Heart left ventricle (tissue), 13 donors: ENCODE data around the gene ALK.

Experiments used
- POLR2A ChIP-seq, 2 donors: fragments of 450-650 bp; IDR thresholded peaks; one replicate each; pipeline ENCODE4 v1.6.1; 2017; ENCODE audit warnings: antibody characterized with exemption in 2 of 2, mild to moderate bottlenecking in 2 of 2, moderate library complexity in 2 of 2
- TF ChIP-seq, protein P1 (sequence below), 12 donors: fragments of 200-600 bp; sonication (generic) in 4 of 12; IDR thresholded peaks; one replicate each; pipeline versions ENCODE4 v1.5.0 to v1.8.0; 2018 to 2022; ENCODE audit warnings: antibody characterized with exemption in 12 of 12, mild to moderate bottlenecking in 5 of 12
- donor health status: ischemic (EF 13 %, LVEDD 7.1; RV severe dilation, severe dysfunction).
- donor health status: DM: no; HTN: yes; CAD: no.
- donor health status: DM: no; HTN: no; CAD: no.
- donor health status: ischemic (EF 25% LVEDD 6.9; RV normal size, moderate dysfunction).
- donor health status: ischemic (EF 25% LVEDD 5.7; RV mildly dilated, moderate dysfunction).
- donor health status: ischemic (EF 35%, LVEDD 5.7; RV mildly dilated, moderate dysfunction).
- donor health status: nonischemic (EF 11% LVEDD 7.7; RV severe dilation, severe dysfunction).
- donor health status: DM: yes; HTN: yes; CAD: no.
- donor health status: PGD.
- donor health status: ischemic (EF 29% LVEDD 5.4; RV normal size, mild dysfunction).
- donor health status: nonischemic (EF 23%, LVEDD 6.1; RV moderate dilation, normal function).

DNA sequence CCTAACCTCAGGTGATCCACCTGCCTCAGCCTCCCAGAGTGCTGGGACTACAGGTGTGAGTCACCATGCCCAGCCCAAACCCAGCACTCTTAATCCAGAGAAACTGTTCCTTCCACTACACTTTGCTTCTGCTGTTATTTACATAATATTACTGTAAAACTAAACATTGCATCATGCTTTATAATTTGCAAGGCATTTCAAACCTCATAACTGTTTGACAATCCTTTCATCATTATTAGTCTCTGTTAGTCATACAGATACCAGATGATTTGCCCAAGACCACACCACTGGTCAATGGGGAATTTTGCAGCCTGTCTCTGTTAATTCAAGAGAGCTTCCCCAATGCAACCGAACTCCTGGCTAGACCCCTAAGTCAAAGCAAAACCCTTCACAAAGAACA is 338.3 kb downstream of the ALK start:
- TF ChIP-seq, protein P1, sequence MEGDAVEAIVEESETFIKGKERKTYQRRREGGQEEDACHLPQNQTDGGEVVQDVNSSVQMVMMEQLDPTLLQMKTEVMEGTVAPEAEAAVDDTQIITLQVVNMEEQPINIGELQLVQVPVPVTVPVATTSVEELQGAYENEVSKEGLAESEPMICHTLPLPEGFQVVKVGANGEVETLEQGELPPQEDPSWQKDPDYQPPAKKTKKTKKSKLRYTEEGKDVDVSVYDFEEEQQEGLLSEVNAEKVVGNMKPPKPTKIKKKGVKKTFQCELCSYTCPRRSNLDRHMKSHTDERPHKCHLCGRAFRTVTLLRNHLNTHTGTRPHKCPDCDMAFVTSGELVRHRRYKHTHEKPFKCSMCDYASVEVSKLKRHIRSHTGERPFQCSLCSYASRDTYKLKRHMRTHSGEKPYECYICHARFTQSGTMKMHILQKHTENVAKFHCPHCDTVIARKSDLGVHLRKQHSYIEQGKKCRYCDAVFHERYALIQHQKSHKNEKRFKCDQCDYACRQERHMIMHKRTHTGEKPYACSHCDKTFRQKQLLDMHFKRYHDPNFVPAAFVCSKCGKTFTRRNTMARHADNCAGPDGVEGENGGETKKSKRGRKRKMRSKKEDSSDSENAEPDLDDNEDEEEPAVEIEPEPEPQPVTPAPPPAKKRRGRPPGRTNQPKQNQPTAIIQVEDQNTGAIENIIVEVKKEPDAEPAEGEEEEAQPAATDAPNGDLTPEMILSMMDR (IDR thresholded peaks at IDR 0.05): no peak
- TF ChIP-seq POLR2A (IDR thresholded peaks at IDR 0.05): no peak
